ENCODE measurements around the gene NEO1.

- TF ChIP-seq POU2F2 (IDR thresholded peaks at IDR 0.05; ENCODE audit: low read depth, low read length) (no peak), POLR2A (IDR thresholded peaks at IDR 0.05; ENCODE audit: low read depth, low read length) (no peak), POLR2AphosphoS5 (IDR thresholded peaks at IDR 0.05; ENCODE audit: low read depth, low read length) (no peak), SPI1 (IDR thresholded peaks at IDR 0.05; ENCODE audit: low read depth, low read length) (no peak), TAF1 (IDR thresholded peaks at IDR 0.05; ENCODE audit: low read depth, low read length) (no peak)
These were observed 284.5 kb downstream of the NEO1 start for GRCh38 chr15:73336756-73337155.
